ENCODE measurements around the gene ENTHD1.
"Not testable (repeated sequence)": the region's sequence is repeated elsewhere in the genome, so short reads cannot be mapped to it uniquely, and the experiment has no call there.

The ENTHD1 gene

DNA sequence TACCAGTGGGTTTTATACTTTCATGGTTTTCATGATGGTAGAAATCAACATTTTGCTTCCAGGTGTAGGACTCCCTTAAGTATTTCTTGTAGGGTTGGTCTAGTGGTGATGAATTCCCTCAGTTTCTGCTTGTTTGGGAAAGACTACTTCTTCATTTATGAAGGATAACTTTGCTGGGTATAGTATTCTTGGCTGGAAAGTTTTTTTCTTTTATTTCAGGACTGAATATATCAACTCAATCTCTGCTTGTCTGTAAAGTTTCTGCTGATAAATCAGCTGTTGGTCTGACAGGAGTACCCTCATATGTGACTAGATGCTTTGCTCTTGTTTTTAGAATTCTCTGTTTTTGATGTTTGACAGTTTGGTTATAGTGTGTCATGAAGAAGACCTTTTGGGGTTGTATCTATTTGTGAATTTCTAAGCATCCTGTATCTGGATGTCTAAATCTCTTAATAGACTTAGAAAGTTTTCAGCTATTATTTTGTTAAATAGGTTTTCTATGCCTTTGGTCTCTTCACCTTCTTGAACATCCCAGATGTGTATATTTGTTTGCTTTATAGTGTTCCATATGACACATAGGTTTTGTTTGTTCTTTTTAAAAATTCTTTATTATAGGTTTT lies 95.9 kb downstream of the ENTHD1 start:
- no peak for DNase-seq (ENCODE audit: low spot score)

DNA sequence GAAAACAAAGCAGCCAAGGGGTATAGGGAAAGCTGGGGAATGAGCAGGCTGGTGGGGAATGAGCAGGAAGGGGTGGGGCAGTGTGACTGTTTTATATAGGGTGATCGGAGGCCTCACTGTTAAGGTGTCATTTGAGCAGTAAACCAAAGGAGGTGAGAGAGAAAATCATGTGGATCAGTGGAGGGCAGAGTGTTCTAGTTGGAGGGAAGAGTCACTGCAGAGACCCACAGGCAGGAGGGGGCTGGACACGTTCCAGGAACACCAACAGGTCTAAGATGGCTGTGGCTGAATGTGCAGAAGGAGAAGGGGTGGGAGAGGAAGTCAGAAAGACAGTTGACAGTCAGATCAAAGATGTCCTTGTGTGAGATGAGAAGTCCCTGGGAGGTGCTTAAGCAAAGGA lies 103.8 kb downstream of the ENTHD1 start:
- DNase-seq (ENCODE audit: low spot score) = no peak

DNA sequence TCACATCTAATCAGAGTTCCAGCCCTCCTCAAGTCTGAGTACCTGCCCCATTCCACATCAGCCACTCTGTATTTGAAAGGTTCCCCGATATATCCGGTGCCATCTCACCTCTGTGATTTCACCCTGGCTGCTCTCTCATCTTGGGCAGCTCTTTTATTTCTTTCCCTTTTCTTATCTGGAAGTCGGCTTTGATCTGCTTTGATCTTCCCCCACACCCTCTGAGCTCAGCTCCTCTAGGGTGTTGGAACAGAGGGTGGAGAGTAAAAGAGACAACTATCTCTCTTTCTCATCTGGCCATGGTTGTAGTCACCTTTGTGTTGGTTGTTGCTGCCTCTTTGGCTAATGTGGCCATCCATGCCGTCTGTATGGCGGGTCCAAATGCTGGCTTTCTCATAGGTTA lies 108.3 kb downstream of the ENTHD1 start:
- DNase-seq (ENCODE audit: low spot score) = no peak

DNA sequence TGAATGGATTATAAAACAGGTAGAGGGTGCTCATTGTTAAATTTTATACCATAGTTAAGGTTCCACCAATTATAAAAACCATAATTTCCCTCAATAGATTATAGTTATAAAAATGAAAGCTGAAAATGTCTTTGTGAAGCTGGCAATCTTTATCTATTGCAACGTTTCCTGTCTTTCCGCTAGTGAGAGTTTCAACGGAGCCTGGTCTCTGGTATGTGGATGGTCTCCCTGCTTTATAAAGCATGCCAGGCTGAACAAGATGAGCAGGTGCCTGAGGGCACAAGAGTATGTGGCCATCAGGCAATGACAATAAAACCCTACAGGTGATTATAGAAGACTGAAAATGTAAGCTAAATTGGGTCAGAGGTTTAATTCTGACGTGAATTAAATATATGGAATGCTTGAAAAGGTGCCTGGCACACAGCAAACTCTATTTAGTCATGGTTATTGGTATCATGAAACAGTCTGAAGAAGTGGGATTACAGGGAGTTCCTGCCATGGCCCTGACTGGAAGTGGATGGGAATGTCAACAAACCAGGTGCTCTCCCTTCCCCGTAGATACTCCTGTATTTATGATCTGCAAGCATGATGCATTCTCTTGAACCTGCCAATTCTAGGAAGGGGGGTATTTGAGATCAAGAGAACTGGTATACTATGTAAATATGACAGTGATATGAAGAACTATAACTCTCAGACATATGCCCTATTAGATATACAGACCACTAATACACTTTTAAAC lies 115.7 kb downstream of the ENTHD1 start:
- no peak for DNase-seq (ENCODE audit: low spot score)

DNA sequence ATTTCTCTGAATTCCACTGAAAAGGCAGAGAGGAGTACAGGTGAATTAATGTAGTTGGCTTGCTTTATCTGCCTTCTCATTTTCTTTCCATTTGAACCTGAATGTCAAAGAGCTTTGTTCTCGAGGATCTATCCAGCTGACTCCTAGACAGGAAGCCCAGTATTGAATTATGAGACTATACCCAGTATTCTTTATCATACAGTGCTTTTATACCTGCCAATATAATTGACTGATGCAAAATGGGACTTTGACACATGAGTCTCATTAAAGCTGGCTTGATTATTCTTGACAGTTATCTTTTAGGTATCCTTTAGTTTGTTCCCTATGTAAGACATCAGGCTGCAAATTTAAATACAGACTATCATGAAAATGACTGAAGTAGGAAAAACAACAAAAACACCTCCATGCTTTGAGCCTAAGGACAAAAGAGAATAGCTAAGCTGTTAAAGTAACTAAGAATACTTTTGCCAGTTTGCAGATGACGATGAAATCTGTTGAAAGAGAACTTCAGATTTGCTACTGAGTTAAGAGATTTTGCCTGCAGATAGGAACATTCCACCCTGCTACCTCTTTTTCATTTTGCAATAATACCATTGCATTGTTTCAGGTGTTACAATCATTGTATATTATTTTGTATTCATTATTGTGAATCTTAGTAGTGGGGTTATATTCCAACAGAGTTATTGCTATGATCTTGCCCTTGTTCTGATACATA lies 117.1 kb downstream of the ENTHD1 start:
- DNase-seq (ENCODE audit: low spot score) = no peak

DNA sequence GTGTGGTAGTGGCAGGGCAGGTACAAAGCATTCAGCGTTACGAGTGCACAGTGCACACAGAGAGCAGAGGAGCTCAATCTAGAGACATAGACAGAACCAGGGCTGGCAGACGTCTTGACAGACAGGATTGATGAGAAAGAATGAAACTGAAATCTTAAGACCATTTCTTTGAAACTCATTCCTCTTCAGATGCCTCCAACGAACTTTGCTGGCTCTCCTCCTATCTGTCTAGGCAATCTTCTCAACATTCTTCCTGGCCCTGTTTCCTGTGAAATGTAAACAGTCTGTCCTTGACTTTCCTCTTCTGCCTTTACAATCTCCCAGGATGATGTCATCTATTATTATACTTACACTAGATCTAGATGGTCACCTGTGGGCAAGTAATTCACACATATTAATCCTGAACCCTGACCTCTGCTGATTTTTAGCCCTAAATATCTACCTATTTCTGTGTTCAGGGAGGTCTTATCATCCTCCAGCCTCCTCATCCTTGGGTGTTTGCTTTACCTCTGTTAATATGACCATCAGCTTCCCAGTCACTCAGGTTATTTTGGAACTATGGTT lies 119.5 kb downstream of the ENTHD1 start:
- no peak for DNase-seq (ENCODE audit: low spot score)

DNA sequence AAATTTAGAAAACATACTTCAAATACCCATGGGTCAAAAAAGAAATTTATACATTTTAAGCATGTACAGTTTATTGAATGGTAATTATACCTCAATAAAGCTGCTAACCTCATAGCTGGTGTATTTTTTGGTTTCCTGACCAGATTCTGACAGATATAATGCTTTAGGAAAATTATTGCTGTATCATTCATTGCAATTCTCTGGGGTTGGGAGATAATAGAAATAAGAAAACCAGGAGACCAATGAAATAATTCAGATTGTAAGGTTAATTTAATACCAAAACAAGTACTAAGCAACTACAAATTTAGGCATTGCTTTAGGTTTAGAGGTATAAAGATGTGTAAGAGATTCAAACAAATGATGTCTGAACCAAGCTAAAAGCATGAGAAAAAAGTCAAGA lies 120.1 kb downstream of the ENTHD1 start:
- DNase-seq (ENCODE audit: low spot score) = no peak

DNA sequence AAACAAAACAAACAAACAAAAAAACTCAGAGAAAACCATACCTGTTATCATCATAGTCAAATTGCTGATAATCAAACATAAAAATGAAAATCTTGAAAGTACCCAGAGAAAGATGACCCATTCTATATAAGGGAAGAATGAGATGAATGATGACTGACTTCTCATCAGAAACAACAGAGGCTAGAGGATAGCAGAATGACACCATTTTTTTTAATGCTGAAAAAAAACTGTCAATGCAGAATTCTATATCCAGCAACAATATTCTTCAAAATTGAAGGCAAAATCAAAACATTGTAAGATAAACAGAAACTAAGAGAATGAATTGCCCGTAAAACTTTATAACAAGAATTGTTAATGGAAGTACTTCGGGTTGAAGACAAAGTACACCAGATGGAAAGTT lies 122.1 kb downstream of the ENTHD1 start:
- DNase-seq (ENCODE audit: low spot score) = no peak

DNA sequence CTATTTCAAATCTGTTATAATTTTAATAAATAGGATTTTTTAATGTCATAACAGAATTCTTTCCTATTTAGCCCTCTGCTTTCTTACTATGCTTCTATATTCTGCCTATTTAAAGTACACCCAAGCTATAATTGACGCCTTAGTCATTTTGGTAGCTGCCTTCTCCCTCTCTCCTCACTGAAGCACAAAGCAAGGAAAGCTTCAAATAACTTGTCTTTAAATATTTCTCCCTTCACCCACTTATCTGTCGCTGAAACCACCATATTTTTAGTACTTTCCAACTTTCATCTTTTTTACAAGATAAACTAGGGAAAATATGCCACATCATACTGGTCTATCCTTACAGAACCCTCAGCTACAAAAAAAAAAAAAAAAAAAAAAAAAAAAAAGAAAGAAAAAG lies 127.9 kb downstream of the ENTHD1 start:
- DNase-seq (ENCODE audit: low spot score) = no peak

DNA sequence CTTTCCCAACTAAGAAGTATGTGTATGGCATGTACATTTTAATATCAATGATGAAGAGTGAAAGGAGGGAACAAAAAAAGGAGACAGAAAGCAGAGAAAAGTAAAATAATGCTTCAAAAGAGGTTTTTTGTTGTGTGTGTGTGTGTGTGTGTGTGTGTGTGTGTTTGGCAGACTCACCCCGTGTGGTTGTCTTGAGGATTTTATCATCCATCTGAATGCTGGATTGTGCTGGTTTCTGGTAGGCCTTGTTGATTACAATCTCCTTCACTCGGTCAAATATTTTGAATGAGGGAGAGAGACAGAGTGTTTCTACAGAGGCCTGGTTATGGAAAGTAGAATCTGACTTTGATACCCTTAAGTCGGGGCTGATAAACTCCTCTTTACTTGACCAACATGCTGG lies 128.5 kb downstream of the ENTHD1 start:
- DNase-seq (ENCODE audit: low spot score) = no peak

DNA sequence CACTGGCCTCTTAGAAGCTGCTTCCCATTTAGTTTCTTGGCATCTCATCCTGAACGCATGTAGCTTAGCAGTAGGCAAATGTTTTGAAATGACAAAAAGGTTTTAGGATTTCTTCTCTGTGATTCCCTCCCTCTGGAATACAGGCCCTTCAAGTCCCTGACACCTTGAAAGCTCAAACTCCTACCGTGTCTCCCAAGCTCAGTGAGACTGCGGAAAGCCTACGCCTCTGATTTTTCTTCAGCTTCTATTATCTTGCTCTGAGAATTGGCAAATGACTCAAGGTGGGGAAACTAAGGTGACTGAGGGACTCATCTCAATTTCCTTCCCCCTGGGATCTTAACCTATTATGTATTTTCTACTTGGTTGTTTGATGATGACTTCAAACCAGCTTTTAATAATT lies 130.3 kb downstream of the ENTHD1 start:
- no peak for DNase-seq (ENCODE audit: low spot score)

DNA sequence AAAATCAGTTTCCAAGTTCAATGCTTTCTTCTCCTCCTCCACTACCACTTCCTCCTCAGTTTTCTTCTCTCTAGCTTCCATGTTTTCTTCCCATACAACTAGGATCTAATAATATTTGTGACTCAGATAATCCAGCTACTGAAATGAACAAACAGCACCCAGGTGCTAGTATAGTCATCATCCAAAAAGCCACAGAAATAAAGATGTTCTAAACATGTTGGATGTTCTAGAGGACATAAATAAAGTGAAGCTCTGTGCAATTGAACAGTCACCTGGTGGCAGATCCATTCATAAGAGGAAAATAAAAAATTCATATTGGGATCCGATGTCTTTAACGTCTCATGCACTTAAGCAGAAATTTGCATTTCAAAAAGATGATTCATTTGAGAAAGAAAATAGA lies 142.8 kb downstream of the ENTHD1 start:
- no peak for DNase-seq (ENCODE audit: low spot score)

DNA sequence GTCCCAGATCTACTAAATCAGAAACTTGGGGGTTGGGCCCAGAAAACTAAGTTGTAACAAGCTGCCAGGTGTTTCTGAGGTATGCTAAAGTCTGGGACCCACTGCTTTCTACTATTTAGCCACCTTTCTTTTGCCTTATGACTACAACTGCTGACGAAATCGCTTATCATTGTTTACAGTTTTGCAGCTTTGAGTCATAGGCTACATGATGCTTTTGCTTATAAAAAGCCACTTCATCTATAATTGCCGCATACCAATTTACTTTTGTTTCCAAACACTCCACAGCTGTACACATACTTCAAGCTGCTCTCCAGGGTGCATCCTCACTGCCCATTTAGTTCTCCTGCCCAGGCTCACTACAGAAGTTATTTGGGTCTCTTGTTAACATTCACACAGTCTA lies 144.7 kb downstream of the ENTHD1 start:
- DNase-seq (ENCODE audit: low spot score) = no peak

DNA sequence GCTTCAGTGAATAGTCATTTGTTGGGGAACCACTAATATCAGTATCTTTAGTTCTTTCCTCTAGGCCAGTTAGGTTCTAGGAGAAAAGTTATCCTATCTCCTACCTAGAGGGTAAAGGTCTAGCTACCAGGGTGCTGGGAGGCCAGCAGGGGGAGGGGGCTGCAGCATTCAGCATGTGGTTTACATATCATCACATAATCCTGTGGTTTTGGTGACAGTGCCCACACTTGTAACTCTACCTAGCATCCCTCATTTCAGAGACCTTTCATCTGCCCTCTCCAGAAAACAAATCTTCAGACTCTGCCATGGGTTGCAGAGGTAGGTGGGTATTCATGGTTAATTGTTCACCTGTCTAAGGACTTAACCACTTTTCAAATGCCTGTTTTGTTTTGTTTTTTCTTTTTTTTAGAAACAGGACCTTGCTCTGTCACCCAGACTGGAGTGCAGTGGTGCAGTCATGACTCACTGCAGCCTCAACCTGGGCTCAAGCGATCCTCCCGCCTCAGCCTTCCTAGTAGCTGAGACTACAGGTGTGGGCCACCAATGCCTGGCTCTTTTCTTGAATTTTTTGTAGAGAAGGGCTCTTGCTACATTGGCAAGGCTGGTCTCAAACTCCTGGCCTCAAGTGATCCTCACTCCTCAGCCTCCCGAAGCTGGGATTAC lies 146.8 kb downstream of the ENTHD1 start:
- no peak for DNase-seq (ENCODE audit: low spot score)

DNA sequence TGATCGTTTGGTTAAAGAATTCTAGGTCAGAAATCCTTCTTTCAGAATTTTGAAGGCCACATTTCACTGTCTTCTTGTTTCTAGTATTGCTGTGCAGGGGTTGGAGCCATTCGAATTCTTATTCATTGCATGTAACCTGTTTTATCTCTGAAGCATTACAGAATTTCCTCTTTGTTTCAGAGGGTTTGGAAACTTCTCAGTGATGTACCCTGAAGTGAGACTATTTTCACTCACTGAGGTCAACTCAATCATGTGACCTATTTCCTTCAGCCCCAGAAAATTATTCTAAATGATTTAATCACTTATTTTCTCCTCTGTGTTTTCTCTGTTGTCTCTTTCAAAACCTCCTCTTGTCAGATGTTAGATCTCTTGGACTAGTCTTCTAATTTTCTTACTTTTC lies 147.8 kb downstream of the ENTHD1 start:
- DNase-seq (ENCODE audit: low spot score) = no peak

DNA sequence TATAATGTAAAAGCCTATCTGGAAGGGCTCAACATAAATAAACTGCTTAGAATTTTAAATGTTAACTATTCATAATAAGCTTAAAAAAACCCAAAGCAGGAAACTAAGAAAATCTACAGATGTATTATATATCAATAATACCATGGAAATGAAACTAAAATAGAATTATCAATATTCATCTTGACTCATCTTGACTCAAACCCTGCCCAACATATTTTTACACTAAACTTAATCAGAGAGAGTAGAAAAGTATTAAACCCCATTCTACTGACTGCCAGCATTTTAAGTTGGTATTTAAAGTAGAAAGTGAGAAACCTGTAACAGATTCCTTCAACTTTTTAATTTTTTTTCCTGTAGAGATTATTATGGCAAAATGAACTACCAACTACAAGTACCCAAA lies 149.2 kb downstream of the ENTHD1 start:
- DNase-seq (ENCODE audit: low spot score) = no peak

DNA sequence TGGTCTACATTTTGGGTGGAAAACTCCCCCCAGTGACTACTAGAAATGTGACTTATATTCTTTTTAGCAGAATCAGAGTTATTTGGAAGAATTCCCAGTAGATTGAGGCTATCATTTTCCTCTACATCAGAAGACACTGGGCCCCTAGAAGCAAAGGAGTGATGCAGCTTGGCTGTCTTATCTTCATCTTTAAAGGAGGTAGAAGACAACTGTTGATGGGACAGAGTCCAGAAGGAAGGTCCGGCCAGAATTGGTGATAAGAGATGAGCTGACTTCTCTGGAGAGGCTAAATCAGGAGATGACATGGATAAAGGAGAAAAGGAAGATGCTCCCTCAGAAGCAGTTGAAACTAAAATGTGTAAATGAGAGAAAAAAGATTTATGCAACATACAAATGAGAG lies 149.6 kb downstream of the ENTHD1 start:
- DNase-seq (ENCODE audit: low spot score) = no peak

DNA sequence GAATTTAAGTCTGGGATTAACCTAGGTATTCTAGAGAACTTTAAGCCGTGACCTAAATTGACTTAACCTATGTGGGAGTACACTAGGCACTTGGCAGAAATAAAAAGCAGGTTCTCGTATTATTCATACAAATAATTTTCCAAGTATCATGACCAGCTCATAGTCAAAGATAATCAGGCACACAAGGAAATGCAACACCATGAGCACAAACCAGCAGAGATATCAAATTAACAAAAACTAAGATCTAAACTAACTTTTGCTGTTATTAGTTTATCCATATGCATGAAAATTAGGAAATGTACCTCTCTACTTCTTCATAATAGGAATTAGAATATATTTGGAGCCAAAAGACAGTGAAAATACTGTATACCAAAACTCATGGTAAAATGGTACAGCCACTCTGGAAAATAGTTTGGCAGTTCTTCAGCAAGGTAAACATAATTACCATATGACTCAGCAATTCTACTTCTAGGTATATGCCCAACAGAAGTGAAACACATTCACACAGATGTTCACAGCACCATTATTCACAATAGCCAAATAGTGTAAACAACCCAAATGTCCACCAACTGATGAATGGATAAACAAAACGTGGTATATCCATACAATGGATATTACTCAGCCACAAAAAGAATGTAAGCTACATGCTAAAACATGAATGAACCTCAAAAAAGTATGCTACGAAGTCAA lies 154.1 kb downstream of the ENTHD1 start:
- DNase-seq (ENCODE audit: low spot score) = no peak

DNA sequence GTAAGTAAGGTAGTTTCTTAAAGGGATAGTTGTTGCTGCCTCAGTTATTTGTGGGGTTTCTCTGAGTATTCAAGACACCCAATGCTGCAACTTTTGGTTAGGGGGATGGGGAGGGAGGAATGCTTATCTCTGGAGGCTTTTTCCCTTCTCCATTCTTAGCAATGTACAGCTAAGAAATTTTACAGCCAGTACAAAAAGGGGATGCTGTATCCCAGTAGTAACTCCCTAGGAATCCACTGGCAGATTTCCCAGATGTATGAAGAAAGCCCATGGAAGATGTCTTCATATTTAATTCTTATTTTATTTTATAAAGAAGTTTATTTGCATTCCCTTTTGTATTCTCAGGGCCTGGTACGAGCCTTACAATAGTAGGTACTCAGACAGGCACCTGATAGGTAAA lies 154.8 kb downstream of the ENTHD1 start:
- no peak for DNase-seq (ENCODE audit: low spot score)

DNA sequence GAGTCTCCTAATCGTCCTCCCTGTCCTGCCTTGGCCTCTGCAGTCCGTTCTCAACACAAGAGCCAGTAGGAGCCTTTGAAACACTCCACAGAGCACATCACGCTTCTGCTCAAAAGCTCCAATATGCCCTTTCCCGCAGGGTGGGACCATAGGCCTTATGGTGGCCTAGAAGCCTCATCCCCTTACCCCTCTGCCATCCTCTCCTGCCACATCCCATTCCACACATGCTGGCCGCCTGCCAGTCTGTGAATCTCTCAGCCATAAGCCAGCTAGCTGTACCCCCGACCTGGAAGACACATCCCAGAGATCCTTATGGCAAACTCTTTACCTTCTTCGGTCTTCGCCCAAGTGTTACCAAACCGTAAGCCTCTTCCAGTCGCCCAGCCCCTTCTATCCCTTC lies 157.8 kb downstream of the ENTHD1 start:
- no peak for DNase-seq (ENCODE audit: low spot score)

DNA sequence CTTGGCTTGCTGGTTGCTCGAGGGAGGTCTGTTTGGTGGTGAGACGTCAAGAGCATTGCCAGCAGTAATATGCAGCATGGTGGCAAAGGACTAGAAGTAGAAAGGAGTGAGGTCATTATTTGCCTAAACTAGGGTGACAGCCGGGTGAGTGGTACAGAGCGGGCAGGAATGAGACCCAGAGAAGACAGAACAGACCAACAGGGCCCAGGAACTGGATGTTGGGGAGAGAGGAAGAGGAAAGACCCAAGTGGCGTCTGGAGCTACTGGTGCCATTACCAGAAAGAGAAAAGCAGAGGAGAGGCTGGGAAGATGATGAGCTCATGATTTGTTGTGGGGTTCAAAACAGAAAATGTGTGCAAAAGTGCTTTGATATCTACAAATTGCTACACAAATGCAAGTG lies 158.7 kb downstream of the ENTHD1 start:
- no peak for DNase-seq (ENCODE audit: low spot score)

DNA sequence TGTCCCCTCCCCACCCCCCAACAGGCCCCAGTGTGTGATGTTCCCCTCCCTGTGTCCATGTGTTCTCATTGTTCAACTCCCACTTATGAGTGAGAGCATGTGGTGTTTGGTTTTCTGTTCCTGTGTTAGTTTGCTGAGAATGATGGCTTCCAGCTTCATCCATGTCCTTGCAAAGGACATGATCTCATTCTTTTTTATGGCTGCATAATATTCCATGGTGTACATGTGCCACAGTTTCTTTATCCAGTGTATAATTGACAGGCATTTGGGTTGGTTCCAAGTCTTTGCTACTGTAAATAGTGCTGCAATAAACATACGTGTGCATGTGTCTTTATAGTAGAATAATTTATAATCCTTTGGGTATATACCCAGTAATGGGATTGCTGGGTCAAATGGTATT lies 159.5 kb downstream of the ENTHD1 start:
- not testable (repeated sequence) for DNase-seq (ENCODE audit: low spot score)
